Mesendoderm (in vitro differentiated cells): ENCODE measurements around the gene B4GALT3.
A peak's percentile ranks its signal among the peaks of the same experiment; 100 is the strongest.
"Not testable (repeated sequence)": the region's sequence is repeated elsewhere in the genome, so short reads cannot be mapped to it uniquely, and the experiment has no call there.

Experiments used
- DNase-seq: peaks from one replicate; pipeline ENCODE4 v3.0.0; 2013
- H2AK5ac ChIP-seq: 2 replicates; pipeline ENCODE4 v1.6.1; 2013; ENCODE audit warnings: low read length, inconsistent platforms
- H2BK120ac ChIP-seq: 2 replicates; pipeline ENCODE4 v1.6.1; 2013; ENCODE audit warnings: low read depth, mild to moderate bottlenecking, low read length, moderate library complexity, mixed read lengths
- H2BK15ac ChIP-seq: replicated peaks from 2 replicates; pipeline ENCODE4 v1.6.1; 2013; ENCODE audit warnings: low read depth, mild to moderate bottlenecking, moderate library complexity
- H2BK5ac ChIP-seq: 2 replicates; pipeline ENCODE4 v1.6.1; 2013; ENCODE audit warnings: low read length, inconsistent platforms
- H3K18ac ChIP-seq: 2 replicates; pipeline ENCODE4 v1.6.1; 2013; ENCODE audit warnings: mild to moderate bottlenecking, low read length, mixed read lengths
- H3K23ac ChIP-seq: one replicate; pipeline ENCODE4 v1.6.1; 2013; ENCODE audit warnings: low read length
- H3K27ac ChIP-seq: 2 replicates; pipeline ENCODE4 v1.5.1; 2013; ENCODE audit warnings: low read depth, mild to moderate bottlenecking, inconsistent platforms, low read length, moderate library complexity
- H3K27me3 ChIP-seq: 2 replicates; pipeline ENCODE4 v1.6.1; 2013; ENCODE audit warnings: low read length, control low read depth, mild to moderate bottlenecking, inconsistent platforms; ENCODE audit not compliant: insufficient read depth, poor library complexity
- H3K36me3 ChIP-seq: 2 replicates; pipeline ENCODE4 v1.6.1; 2013; ENCODE audit warnings: low read length, inconsistent platforms; ENCODE audit not compliant: control insufficient read depth, insufficient read depth
- H3K4ac ChIP-seq: one replicate; pipeline ENCODE4 v1.6.1; 2013; ENCODE audit warnings: low read depth, mild to moderate bottlenecking, low read length, moderate library complexity
- H3K4me1 ChIP-seq: 2 replicates; pipeline ENCODE4 v1.6.1; 2013; ENCODE audit warnings: low read depth, low read length, inconsistent platforms; ENCODE audit not compliant: control insufficient read depth
- H3K4me2 ChIP-seq: 2 replicates; pipeline ENCODE4 v1.6.1; 2013; ENCODE audit warnings: low read length
- H3K4me3 ChIP-seq: 2 replicates; pipeline ENCODE4 v1.5.1; 2013; ENCODE audit warnings: mild to moderate bottlenecking, low read length
- H3K56ac ChIP-seq: one replicate; pipeline ENCODE4 v1.6.1; 2013; ENCODE audit warnings: low read length
- H3K79me1 ChIP-seq: 2 replicates; pipeline ENCODE4 v1.6.1; 2013; ENCODE audit warnings: low read length, inconsistent platforms
- H3K79me2 ChIP-seq: 2 replicates; pipeline ENCODE4 v1.6.1; 2013; ENCODE audit warnings: mild to moderate bottlenecking, low read length; ENCODE audit not compliant: control insufficient read depth, insufficient read depth
- H3K9ac ChIP-seq: 2 replicates; pipeline ENCODE4 v1.6.1; 2013; ENCODE audit warnings: low read length, inconsistent platforms
- H4K5ac ChIP-seq: one replicate; pipeline ENCODE4 v1.6.1; 2013; ENCODE audit warnings: low read length
- H4K8ac ChIP-seq: one replicate; pipeline ENCODE4 v1.6.1; 2013; ENCODE audit warnings: low read depth, mild to moderate bottlenecking, control low read depth, low read length, moderate library complexity
- WGBS: extraction: QIAGEN DNeasy Blood & Tissue Kit; methylation state at CpG from one replicate; pipeline ENCODE4 v1.1.7; 2013; ENCODE audit warnings: low lambda C conversion rate, missing lambda C conversion rate; ENCODE audit not compliant: insufficient coverage; ENCODE audit errors: extremely low coverage; 5-methylcytosine and 5-hydroxymethylcytosine counted together

The B4GALT3 gene

GRCh38 chr1:161224695-161225087 lies 47.4 kb upstream of the B4GALT3 start:
- not testable (repeated sequence) for H3K27ac ChIP-seq, H3K79me2 ChIP-seq, H3K36me3 ChIP-seq, H3K4me1 ChIP-seq, H3K4me2 ChIP-seq, H4K5ac ChIP-seq, H3K23ac ChIP-seq, H3K56ac ChIP-seq, H4K8ac ChIP-seq, H3K4ac ChIP-seq, H3K9ac ChIP-seq, H3K4me3 ChIP-seq, H2BK5ac ChIP-seq, H3K18ac ChIP-seq, H3K79me1 ChIP-seq, H2BK120ac ChIP-seq, H2AK5ac ChIP-seq, H3K27me3 ChIP-seq, H2BK15ac ChIP-seq, DNase-seq
- WGBS = no CpG with 5 or more reads among the region's 13 CpGs

GRCh38 chr1:161223805-161224694 lies 46.7 kb upstream of the B4GALT3 start:
- no peak overlapping the region for H3K9ac ChIP-seq
- H3K36me3 ChIP-seq = no peaks in the 10 kb centered on the region
- no peak overlapping the region for H2BK15ac ChIP-seq
- no peak overlapping the region for H2BK5ac ChIP-seq
- H4K8ac ChIP-seq = no peak overlapping the region
- peak; percentile 84 for DNase-seq
- no peak overlapping the region for H3K4me2 ChIP-seq
- no peak overlapping the region for H2AK5ac ChIP-seq
- peaks cover 3% of the 10 kb centered on the region for H3K4me1 ChIP-seq
- WGBS = no CpG with 5 or more reads among the region's 7 CpGs
- no peak overlapping the region for H3K18ac ChIP-seq
- no peaks in the 10 kb centered on the region for H3K79me1 ChIP-seq
- no peak overlapping the region for H3K4ac ChIP-seq
- no peak overlapping the region for H2BK120ac ChIP-seq
- no peak overlapping the region for H4K5ac ChIP-seq
- H3K23ac ChIP-seq = no peak overlapping the region
- H3K56ac ChIP-seq = no peak overlapping the region
- no peak overlapping the region for H3K27ac ChIP-seq
- no peak overlapping the region for H3K4me3 ChIP-seq
- no peaks in the 10 kb centered on the region for H3K27me3 ChIP-seq
- no peaks in the 10 kb centered on the region for H3K79me2 ChIP-seq

GRCh38 chr1:161222175-161223019 lies 45.1 kb upstream of the B4GALT3 start:
- H4K8ac ChIP-seq = no peak overlapping the region
- no peak overlapping the region for H3K4me3 ChIP-seq
- H3K18ac ChIP-seq = no peak overlapping the region
- no peaks in the 10 kb centered on the region for H3K79me1 ChIP-seq
- no peaks in the 10 kb centered on the region for H3K36me3 ChIP-seq
- no CpG with 5 or more reads among the region's 6 CpGs for WGBS
- H2AK5ac ChIP-seq = no peak overlapping the region
- H2BK15ac ChIP-seq = no peak overlapping the region
- no peaks in the 10 kb centered on the region for H3K79me2 ChIP-seq
- no peak overlapping the region for H3K27ac ChIP-seq
- H2BK120ac ChIP-seq = no peak overlapping the region
- H3K4ac ChIP-seq = no peak overlapping the region
- no peaks in the 10 kb centered on the region for H3K27me3 ChIP-seq
- H3K9ac ChIP-seq = no peak overlapping the region
- no peak overlapping the region for H3K23ac ChIP-seq
- no peak overlapping the region for H3K56ac ChIP-seq
- H3K4me1 ChIP-seq = peaks cover 3% of the 10 kb centered on the region
- no peak overlapping the region for H3K4me2 ChIP-seq
- DNase-seq = no peak
- no peak overlapping the region for H2BK5ac ChIP-seq
- no peak overlapping the region for H4K5ac ChIP-seq

- Histone ChIP-seq H3K27me3 (no peaks in the 10 kb centered on the region), H3K4ac (no peak overlapping the region), H3K4me2 (no peak overlapping the region), H3K23ac (no peak overlapping the region), H3K56ac (no peak overlapping the region), H2AK5ac (no peak overlapping the region), H3K4me1 (peaks cover 3% of the 10 kb centered on the region), H3K18ac (no peak overlapping the region), H3K79me2 (no peaks in the 10 kb centered on the region), H3K4me3 (no peak overlapping the region), H2BK120ac (no peak overlapping the region), H3K36me3 (no peaks in the 10 kb centered on the region), H3K9ac (no peak overlapping the region), H2BK5ac (no peak overlapping the region), H3K27ac (no peak overlapping the region), H2BK15ac (no peak overlapping the region), H4K5ac (no peak overlapping the region), H3K79me1 (no peaks in the 10 kb centered on the region), H4K8ac (no peak overlapping the region)
- WGBS = no CpG with 5 or more reads among the region's 5 CpGs
- DNase-seq = no peak
These were observed 42.7 kb upstream of the B4GALT3 start for GRCh38 chr1:161220002-161220401.

GRCh38 chr1:161219078-161219892 lies 42.0 kb upstream of the B4GALT3 start:
- no peak for DNase-seq
- Histone ChIP-seq H3K18ac (no peak overlapping the region), H3K79me1 (no peaks in the 10 kb centered on the region), H2BK15ac (no peak overlapping the region), H3K23ac (no peak overlapping the region), H3K56ac (no peak overlapping the region), H2BK5ac (no peak overlapping the region), H3K79me2 (no peaks in the 10 kb centered on the region), H3K27ac (no peak overlapping the region), H3K36me3 (no peaks in the 10 kb centered on the region), H3K4me3 (no peak overlapping the region), H3K4me1 (peaks cover 3% of the 10 kb centered on the region), H4K5ac (no peak overlapping the region), H3K4me2 (no peak overlapping the region), H2BK120ac (no peak overlapping the region), H3K27me3 (no peaks in the 10 kb centered on the region), H2AK5ac (no peak overlapping the region), H4K8ac (no peak overlapping the region), H3K9ac (no peak overlapping the region), H3K4ac (no peak overlapping the region)
- no CpG with 5 or more reads among the region's 5 CpGs for WGBS
